Activated naive CD4-positive, alpha-beta T cell treated with anti-CD3 and anti-CD28 coated beads for 36 hours (primary cell): ENCODE measurements around the gene IGF1R. TPM values are rescaled to one million over a fixed set of nuclear protein-coding genes. Genes with fewer than 3 reads are reported as not detected.
A peak's percentile ranks its signal among the peaks of the same experiment; 100 is the strongest.

ENCODE experiments used
- CTCF ChIA-PET: fragments of 350-600 bp; sonication (Branson Sonifier 250); formaldehyde crosslinking; loops from one replicate; lab custom pipeline; 2021; ENCODE audit warnings: antibody characterized with exemption; lab: Charles Lee
- DNase-seq: peaks from one replicate; pipeline ENCODE4 v3.0.0-alpha.2; 2020
- H3K27ac Mint-ChIP-seq: one replicate; pipeline ENCODE4 v1.8.0; 2021; ENCODE audit warnings: mild to moderate bottlenecking, mixed read lengths
- H3K27me3 Mint-ChIP-seq: one replicate; pipeline ENCODE4 v1.8.0; 2021; ENCODE audit warnings: low read depth, mixed read lengths
- H3K36me3 Mint-ChIP-seq: one replicate; pipeline ENCODE4 v1.8.0; 2021; ENCODE audit warnings: low read depth, mixed read lengths
- H3K4me1 Mint-ChIP-seq: one replicate; pipeline ENCODE4 v1.8.0; 2021; ENCODE audit warnings: low read depth, mixed read lengths
- H3K4me3 Mint-ChIP-seq: one replicate; pipeline ENCODE4 v1.8.0; 2021; ENCODE audit warnings: mild to moderate bottlenecking, moderate library complexity, mixed read lengths
- H3K9me3 Mint-ChIP-seq: one replicate; pipeline ENCODE4 v1.8.0; 2021; ENCODE audit warnings: mixed read lengths
- intact Hi-C: fragments of 100-400 bp; cut with micrococcal nuclease; formaldehyde crosslinking; loops from one replicate; pipeline ENCODE4 v1.15.1; 2023
- total RNA-seq, 2 experiments: library from RNA; stranded (reverse); gene quantifications; one replicate each; pipeline ENCODE4 v1.2.3, GENCODE V29; 2021

IGF1R gene
- total RNA-seq, 2 experiments from 2014 or later, result 25.6 to 26.6 TPM

DNA sequence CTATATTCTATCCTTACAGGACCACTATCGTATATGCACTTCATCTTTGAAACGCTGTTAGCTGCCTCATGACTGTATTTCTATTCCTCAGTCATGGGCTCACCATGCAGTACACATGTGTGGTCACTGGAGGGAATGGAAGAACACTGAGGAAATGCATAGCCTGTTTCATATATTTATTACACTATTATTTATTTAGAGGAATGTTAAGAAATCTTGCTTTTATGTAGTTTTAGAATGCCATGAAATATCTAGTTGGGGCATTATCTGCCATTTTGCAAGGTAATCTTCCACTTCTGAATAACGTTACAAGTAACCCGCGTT is 155.7 kb downstream of the IGF1R start:
- CTCF ChIA-PET, result no interaction called here
- no peaks in the 10 kb centered on the region for H3K36me3 Mint-ChIP-seq
- no peaks in the 10 kb centered on the region for H3K9me3 Mint-ChIP-seq
- intact Hi-C loops, result no loop called here
- no peak for DNase-seq
- H3K27ac Mint-ChIP-seq, result no peak overlapping the region
- no peak overlapping the region for H3K4me3 Mint-ChIP-seq
- no peaks in the 10 kb centered on the region for H3K27me3 Mint-ChIP-seq
- peaks cover 56% of the 10 kb centered on the region for H3K4me1 Mint-ChIP-seq

DNA sequence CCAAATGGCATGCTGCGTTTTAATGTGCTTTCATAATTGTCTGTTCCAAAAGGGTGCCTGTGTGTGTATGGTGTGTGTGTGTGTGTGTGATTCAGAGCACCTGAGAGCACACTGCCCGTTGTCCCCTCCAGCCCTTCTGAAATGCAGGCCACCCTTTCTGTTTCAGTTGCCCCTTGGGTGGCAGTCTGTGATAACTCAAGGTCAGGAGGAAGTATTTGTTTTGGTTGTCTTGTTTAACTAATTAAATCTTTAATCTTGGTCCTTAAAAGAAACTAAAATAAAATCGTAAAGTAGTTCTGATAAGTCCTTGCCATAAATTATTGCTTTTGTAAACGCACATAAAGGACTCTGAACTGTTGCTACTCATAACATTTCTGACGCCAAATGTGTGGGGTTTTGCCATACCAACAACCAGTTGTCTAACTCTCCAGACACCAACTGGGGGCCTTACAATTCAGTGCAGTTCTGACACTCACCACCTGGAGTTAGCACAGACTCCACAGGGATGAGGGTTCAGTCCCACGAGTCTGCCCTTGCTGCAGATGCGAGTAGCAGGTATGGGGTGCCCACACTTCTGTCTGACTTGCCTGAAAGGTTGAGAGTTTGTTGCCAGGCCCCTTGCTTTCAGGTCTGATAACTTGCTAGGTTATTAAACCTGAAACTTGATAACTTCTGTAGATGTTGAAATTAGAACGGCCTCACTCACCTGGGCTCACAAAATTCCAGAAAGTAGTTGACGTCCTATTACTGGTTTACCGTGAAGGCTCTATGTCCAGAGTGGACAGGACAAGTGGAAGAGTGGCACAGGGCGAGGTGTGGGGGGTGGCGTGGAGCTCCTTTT is 157.3 kb downstream of the IGF1R start:
- CTCF ChIA-PET, result no interaction called here
- no peaks in the 10 kb centered on the region for H3K27me3 Mint-ChIP-seq
- intact Hi-C loops, result no loop called here
- H3K4me3 Mint-ChIP-seq, result no peak overlapping the region
- H3K27ac Mint-ChIP-seq, result no peak overlapping the region
- no peaks in the 10 kb centered on the region for H3K36me3 Mint-ChIP-seq
- no peaks in the 10 kb centered on the region for H3K9me3 Mint-ChIP-seq
- DNase-seq, result no peak
- H3K4me1 Mint-ChIP-seq, result peaks cover 41% of the 10 kb centered on the region

DNA sequence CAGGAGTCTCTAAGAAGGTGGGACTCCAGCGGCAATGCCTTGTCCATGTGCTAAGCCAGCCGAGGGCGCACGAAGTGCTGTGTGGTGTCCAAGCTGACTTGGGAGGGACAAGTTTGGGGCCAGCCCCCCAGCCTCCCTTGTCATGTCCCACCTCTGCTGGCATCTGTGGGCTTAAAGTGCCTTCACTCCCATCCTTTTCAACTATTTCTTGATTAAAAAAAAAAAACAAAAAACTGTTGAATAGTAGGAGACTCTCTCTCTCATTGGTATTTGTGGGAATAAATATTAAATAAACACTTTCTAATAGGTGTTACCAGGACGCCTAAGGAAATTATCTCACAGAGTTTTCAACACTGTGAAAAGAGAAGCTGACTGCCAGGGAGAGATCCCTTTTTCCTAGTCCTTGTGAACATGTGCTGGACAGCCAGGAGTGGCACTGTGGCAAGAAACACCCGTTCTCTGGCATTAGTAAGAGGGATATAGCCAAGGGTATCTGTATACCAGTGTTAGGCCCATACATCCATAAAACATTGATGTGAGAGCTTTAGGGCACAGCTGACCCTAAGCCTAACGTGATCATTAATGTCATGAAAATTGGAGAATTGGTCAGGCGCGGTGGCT is 158.0 kb downstream of the IGF1R start:
- Mint-ChIP-seq H3K4me1 (peaks cover 34% of the 10 kb centered on the region), H3K27ac (no peak overlapping the region), H3K4me3 (no peak overlapping the region), H3K27me3 (no peaks in the 10 kb centered on the region), H3K9me3 (no peaks in the 10 kb centered on the region), H3K36me3 (peaks cover 3% of the 10 kb centered on the region)
- intact Hi-C loops, result no loop called here
- CTCF ChIA-PET, result interaction anchor here (0.7 kb wide), 1 partner anchor 48 kb away, joined by 3 read pairs; no protein-coding TSS in a partner anchor
- no peak for DNase-seq

DNA sequence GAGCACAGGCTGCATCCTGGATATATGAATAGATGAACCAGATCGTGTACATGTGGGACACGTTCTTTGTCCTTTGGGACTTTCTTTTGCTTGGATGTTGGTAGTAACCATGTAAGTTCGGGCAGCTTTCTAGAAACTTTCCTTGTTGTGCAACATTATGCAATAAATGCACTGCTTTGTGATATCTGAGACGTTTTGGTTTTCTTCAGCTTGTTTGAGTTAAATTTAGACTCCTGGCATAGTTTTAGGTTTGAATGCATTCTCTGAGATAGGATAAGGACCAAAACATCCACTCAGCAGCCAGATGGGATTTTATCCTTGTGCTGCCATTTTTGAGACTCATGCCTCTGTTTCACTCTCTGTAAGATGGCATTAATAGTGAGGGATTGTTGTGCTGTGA is 158.9 kb downstream of the IGF1R start:
- DNase-seq, result no peak
- intact Hi-C loops, result no loop called here
- no peak overlapping the region for H3K4me3 Mint-ChIP-seq
- CTCF ChIA-PET, result interaction anchor here (1.3 kb wide), 1 partner anchor 28 kb away, joined by 3 read pairs; no protein-coding TSS in a partner anchor
- H3K9me3 Mint-ChIP-seq, result no peaks in the 10 kb centered on the region
- H3K27me3 Mint-ChIP-seq, result no peaks in the 10 kb centered on the region
- peaks cover 26% of the 10 kb centered on the region for H3K4me1 Mint-ChIP-seq
- no peak overlapping the region for H3K27ac Mint-ChIP-seq
- H3K36me3 Mint-ChIP-seq, result peaks cover 6% of the 10 kb centered on the region

DNA sequence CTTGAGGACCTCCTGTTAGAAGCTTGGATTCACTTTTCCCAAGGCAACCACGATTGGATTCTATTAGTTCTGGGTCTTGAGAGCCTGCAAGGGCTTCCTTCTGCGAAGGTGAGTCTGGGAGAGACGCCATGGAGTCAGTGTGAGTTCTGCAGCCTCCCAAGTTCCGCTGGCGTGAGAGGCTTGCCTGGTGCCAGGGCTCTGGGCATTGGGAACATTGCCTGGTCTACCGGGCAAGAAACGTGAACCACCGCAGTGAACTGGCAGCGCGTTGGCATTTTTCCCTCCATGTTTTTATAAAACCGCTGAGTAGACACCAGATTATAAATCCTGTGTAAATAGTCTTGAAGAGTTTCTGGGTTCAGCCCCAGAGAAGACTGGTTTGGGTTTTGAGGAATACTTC is 160.9 kb downstream of the IGF1R start:
- Mint-ChIP-seq H3K9me3 (no peaks in the 10 kb centered on the region), H3K27me3 (no peaks in the 10 kb centered on the region), H3K27ac (no peak overlapping the region), H3K36me3 (peaks cover 12% of the 10 kb centered on the region), H3K4me3 (no peak overlapping the region), H3K4me1 (peaks cover 25% of the 10 kb centered on the region)
- CTCF ChIA-PET, result interaction anchor here (0.6 kb wide), 1 partner anchor 70 kb away, joined by 3 read pairs; no protein-coding TSS in a partner anchor
- intact Hi-C loops, result no loop called here
- DNase-seq, result no peak

DNA sequence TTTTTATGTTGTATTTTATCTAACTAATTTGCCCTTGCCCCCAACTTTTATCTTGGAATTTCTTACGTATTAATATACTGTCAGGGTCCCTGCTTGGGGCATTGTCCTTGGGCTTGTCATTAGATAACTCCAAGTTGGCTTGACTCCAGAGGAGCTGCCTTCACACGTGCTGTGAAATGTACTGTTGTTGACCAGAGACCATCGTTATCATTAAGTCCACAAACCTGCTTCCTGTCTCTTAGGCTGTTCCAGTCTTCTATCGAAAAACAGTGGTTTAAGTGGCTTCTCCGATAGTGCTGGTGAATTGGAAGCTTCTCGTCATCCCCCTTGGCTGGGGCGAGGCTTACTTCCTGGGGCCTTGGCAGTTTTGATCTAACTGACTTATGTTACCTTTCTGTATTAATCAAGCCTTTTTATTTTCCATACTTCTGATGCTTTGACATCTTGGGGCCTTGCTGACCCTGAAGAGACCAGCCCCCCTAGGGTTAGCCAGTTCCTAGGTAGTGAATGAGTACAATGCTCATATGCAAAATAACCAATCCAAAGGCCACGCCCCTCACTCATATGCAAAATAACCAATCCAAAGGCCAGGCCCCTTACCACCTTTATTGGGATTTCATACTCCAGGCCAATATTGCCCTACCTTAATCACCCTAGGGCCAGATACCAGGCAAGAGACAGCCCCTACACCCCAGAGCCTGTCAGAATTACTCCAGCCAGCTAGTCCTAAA is 164.5 kb downstream of the IGF1R start:
- Mint-ChIP-seq H3K36me3 (peaks cover 34% of the 10 kb centered on the region), H3K4me1 (peaks cover 11% of the 10 kb centered on the region), H3K27ac (no peak overlapping the region), H3K9me3 (peaks cover 12% of the 10 kb centered on the region), H3K27me3 (no peaks in the 10 kb centered on the region), H3K4me3 (no peak overlapping the region)
- DNase-seq, result no peak
- intact Hi-C loops, result no loop called here
- CTCF ChIA-PET, result no interaction called here

DNA sequence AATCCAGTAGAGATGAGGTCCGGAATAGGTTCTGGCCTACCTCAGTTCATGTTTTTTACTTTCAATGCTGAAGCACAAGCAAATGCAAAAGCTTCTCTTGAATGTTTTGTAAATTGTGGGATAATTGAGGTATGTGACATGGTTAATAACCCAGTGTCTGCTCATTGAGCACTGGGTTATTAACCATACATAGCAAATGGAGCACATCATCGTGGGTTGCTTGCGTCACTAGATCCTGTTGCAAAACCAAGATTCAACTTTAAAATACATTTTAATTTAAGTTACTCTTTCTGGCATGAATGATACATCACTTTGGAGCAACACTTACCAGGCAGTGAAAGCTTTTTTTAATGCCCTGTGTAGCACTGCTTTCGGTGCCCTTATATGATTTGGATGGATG is 165.6 kb downstream of the IGF1R start:
- Mint-ChIP-seq H3K9me3 (peaks cover 20% of the 10 kb centered on the region), H3K36me3 (peaks cover 43% of the 10 kb centered on the region), H3K4me1 (peaks cover 14% of the 10 kb centered on the region), H3K4me3 (no peak overlapping the region), H3K27ac (no peak overlapping the region), H3K27me3 (no peaks in the 10 kb centered on the region)
- CTCF ChIA-PET, result no interaction called here
- intact Hi-C loops, result no loop called here
- no peak for DNase-seq

DNA sequence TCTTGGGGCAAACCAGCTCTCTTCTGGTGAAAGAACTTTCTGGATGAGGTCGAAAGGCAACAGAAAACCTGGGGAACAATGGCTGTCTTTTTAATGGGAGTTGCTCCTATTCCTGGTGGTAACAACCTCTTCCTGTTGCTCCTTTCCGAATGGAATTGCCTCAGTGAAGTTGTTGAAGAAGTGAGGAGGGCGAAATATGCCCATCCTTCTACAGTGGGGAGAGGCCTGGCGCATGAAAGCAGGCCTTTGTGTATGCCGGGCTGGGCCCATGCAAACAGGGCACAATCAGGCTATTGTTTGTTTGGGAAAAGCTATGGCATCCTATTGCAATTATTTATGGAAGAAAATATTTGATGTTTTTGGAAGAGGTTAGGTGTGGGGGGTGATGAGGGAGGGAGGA is 166.9 kb downstream of the IGF1R start:
- Mint-ChIP-seq H3K4me3 (no peak overlapping the region), H3K9me3 (peaks cover 23% of the 10 kb centered on the region), H3K27ac (no peak overlapping the region), H3K27me3 (no peaks in the 10 kb centered on the region), H3K4me1 (peaks cover 14% of the 10 kb centered on the region), H3K36me3 (peaks cover 46% of the 10 kb centered on the region)
- CTCF ChIA-PET, result no interaction called here
- no peak for DNase-seq
- intact Hi-C loops, result no loop called here

DNA sequence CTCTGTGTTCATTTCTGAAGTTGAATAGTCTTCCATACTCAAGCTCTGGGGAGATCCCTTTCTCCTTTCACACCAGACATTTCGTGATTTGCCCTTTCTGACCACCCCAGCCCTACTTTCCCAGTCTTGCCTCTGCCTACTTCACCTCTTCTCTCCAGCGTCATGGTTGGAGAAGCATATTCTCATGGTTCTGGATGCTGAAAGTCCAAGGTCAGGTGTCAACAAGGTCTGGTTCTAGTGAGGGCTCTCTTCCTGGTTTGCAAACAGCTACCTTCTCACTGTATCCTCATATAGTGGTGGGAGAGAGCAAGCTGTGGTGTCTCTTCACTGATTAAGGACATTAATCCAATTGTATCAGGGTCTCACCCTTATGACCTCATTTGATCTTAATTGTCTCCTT is 169.4 kb downstream of the IGF1R start:
- Mint-ChIP-seq H3K4me3 (no peak overlapping the region), H3K27me3 (no peaks in the 10 kb centered on the region), H3K9me3 (peaks cover 35% of the 10 kb centered on the region), H3K36me3 (peaks cover 58% of the 10 kb centered on the region), H3K27ac (no peak overlapping the region), H3K4me1 (peaks cover 14% of the 10 kb centered on the region)
- intact Hi-C loops, result no loop called here
- CTCF ChIA-PET, result no interaction called here
- no peak for DNase-seq

DNA sequence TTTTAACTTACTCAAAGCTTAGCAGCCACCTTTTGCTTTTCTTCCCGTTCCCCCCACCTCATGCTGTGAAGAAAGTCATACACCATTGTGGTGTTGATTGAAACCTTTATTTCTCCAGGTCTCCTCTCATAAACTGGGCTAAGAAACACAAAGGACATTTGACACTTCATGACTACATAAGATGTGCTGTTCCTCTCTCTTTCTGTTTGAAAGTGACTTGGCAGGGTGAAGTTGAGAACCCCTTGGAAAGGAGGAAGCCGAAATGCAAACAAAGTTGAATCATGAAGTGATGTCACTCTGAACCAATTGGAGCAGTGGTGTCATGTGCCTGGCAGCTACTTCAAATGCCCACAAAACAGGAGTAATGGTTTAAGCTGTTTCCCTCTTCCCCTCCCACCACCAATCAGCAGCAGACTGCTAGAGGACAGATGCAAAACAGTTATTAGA is 174.7 kb downstream of the IGF1R start:
- no peak overlapping the region for H3K4me3 Mint-ChIP-seq
- intact Hi-C loops, result no loop called here
- CTCF ChIA-PET, result interaction anchor here (1.2 kb wide), 1 partner anchor 9 kb away, joined by 3 read pairs; no protein-coding TSS in a partner anchor
- H3K27me3 Mint-ChIP-seq, result no peaks in the 10 kb centered on the region
- peaks cover 48% of the 10 kb centered on the region for H3K9me3 Mint-ChIP-seq
- peaks cover 63% of the 10 kb centered on the region for H3K36me3 Mint-ChIP-seq
- peak; percentile 7 for DNase-seq
- peaks cover 5% of the 10 kb centered on the region for H3K4me1 Mint-ChIP-seq
- H3K27ac Mint-ChIP-seq, result peak overlapping the region; percentile 13

DNA sequence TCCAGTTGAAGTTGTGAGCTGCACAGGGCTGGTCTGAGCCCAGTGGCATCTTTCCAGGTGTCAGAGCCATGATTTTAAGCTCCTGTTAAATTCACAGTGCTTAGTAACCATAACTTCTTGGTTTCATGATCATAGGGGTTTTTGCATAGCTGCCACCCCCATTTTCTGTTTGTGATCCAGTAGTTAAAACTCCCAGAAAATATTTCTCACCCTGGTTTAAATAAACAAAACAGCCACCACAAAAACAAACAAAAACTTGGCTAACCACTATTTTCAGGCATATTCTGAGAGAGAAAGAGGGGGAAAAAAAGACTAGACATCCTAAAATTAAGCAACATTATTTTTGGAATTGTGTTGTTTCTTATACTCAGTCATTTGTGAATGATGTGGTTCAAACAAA is 175.3 kb downstream of the IGF1R start:
- intact Hi-C loops, result no loop called here
- CTCF ChIA-PET, result interaction anchor here (1.2 kb wide), 1 partner anchor 9 kb away, joined by 3 read pairs; no protein-coding TSS in a partner anchor
- Mint-ChIP-seq H3K4me1 (peaks cover 3% of the 10 kb centered on the region), H3K27me3 (no peaks in the 10 kb centered on the region), H3K9me3 (peaks cover 48% of the 10 kb centered on the region), H3K27ac (no peak overlapping the region), H3K36me3 (peaks cover 64% of the 10 kb centered on the region), H3K4me3 (no peak overlapping the region)
- DNase-seq, result no peak

DNA sequence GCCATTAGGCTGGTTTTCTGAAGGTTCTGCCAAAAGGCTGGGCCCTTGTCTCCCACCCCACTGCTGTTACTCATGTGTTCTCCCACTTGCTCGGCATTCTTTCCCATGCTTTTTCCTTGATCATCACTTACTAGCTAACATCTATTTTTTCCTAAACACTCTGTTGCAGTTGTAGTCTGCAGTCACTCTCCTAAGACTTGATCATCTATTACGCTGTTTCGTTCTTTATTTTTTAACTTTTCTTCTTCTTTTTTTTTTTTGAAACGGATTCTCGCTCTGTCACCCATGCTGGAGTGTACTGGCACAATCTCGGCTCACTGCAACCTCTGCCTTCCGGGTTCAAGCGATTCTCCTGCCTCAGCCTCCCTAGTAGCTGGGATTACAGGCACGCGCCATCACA is 176.3 kb downstream of the IGF1R start:
- intact Hi-C loops, result no loop called here
- Mint-ChIP-seq H3K27ac (no peak overlapping the region), H3K36me3 (peaks cover 64% of the 10 kb centered on the region), H3K27me3 (no peaks in the 10 kb centered on the region), H3K4me1 (peaks cover 3% of the 10 kb centered on the region), H3K9me3 (peaks cover 48% of the 10 kb centered on the region), H3K4me3 (no peak overlapping the region)
- DNase-seq, result no peak
- CTCF ChIA-PET, result interaction anchor here (0.7 to 0.9 kb wide), 2 partner anchors 9 to 140 kb away, joined by 3 read pairs; no protein-coding TSS in a partner anchor
